GM12873 (cell line): ENCODE results near the gene TMEM132C.

Experiments used
- CTCF ChIP-seq: IDR thresholded peaks from 2 replicates; pipeline ENCODE4 v1.5.1; 2012; ENCODE audit warnings: low read depth, mild to moderate bottlenecking, moderate library complexity, low read length, control low read depth; ENCODE audit not compliant: insufficient read depth; ENCODE audit errors: missing control alignments

Gene TMEM132C

GRCh38 chr12:128393346-128393745 is 126.4 kb downstream of the TMEM132C start:
- TF ChIP-seq CTCF, result no peak

DNA sequence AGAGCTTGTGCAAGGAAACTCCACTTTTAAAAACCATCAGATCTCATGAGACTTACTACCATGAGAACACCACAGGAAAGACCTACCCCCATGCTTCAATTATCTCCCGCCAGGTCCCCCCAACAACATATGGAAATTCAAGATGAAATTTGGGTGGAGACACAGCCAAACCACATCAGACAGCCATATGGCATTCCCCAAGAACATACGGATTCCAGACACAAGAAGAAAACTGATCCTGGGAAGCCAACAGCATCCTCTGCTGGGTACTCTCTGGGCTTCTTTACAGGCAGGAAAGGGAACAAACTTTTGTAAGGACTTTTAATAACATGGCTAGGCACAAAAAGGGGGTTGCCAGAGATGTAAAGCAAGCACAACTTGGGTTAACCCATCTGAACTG is 127.2 kb downstream of the TMEM132C start:
- TF ChIP-seq CTCF, result no peak

DNA sequence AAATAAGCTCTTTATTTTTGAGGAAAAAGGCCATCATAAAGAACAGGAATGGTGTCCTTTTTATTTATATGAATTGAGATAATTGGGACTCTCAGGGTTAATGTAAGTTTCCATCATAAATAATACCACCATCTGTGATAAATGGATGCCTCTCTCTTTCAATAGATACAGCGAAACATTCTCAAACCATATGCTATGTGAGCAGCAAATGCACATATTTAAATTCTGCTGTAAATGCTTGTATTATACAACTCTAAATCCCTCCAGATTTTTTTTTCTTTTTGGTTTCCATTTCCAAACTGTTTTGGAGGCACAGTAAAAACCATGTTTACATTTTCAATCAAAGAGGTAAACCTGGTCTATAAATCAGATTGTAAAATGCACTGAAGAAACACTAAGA is 132.3 kb downstream of the TMEM132C start:
- no peak for TF ChIP-seq CTCF

- no peak for TF ChIP-seq CTCF
Measured at GRCh38 chr12:128402486-128403243, 135.7 kb downstream of the TMEM132C start.

GRCh38 chr12:128408669-128409068 is 141.7 kb downstream of the TMEM132C start:
- no peak for TF ChIP-seq CTCF

DNA sequence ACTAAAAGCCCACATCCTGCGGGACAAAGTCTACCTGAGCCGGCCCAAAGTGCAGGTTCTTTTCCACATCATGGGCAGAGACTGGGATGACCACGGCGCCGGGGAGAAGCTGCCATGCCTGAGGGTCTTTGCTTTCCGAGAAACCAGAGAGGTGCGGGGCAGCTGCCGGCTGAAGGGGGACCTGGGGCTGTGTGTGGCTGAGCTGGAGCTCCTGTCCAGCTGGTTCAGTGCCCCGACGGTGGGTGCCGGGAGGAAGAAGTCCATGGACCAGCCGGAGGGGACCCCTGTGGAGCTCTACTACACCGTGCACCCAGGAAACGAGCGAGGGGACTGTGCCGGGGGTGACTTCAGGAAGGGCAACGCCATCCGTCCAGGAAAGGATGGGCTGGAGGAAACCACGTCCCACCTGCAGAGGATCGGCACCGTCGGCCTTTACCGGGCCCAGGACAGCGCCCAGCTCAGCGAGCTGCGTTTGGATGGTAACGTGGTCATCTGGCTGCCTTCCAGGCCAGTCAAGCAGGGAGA is 148.1 kb downstream of the TMEM132C start:
- TF ChIP-seq CTCF, result no peak

DNA sequence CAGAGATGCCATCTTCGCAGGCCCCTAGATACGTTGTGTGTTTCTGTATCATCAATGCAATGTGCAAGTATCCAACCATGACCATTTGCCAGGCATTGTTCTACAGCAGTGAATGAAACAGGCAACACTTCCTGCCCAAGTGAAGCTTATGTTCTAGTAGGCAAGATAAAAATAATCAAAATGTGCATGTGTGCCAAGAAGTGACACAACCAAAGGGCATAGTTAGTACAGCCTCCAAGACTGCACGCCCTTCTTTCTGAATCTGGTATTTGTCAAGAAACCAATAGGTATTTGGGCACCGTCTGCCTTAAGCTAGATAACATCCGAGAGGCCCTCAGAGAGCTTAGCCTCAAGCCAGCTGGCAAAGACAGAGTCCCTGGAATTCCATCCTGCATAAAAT is 152.0 kb downstream of the TMEM132C start:
- TF ChIP-seq CTCF, result no peak
